Stimulated activated naive CD4-positive, alpha-beta T cell (primary cell): ENCODE results near the gene GNL2.
"Not testable (repeated sequence)": the region's sequence is repeated elsewhere in the genome, so short reads cannot be mapped to it uniquely, and the experiment has no call there.

Source experiments
- DNase-seq, 6 experiments: peaks; one replicate each; lab custom pipeline; 2025; lab: John Stamatoyannopoulos, UW

The GNL2 gene

DNA sequence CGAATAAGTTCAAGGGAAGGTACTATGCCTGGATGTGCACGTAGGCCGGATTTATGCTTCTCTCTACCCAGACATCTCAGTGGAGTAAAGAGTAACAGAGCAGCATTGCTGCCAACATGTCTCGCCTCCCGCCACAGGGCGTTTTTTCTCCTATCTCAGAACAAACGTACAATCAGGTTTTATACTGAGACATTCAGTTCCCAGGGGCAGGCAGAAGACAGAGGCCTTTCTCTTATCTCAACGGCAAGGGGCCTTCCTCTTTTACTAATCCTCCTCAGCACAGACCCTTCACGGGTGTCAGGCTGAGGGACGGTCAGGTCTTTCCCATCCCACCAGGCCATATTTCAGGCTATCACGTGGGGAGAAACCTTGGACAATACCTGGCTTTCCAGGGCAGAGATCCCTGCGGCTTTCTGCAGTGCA is 35.8 kb downstream of the GNL2 start:
- not testable (repeated sequence) for DNase-seq

DNA sequence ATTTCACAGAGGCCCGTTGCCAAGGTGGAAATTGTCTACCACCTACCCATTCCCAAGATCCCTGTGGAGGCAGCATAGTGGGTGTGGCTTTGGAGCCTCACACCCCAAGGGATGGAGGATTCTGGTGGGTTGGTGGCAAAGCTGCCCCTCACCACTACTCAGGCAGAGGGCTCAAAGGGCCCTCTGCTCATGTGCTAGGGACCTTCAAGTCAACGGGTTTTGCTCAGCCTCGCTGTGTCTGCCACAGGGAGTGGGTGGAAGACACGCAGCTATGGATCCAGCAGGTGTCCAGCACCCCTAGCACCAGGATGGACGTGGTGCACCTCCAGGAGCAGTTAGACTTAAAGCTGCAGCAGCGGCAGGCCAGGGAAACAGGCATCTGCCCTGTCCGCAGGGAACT is 36.7 kb downstream of the GNL2 start:
- DNase-seq = no peak

- DNase-seq = no peak
Measured at GRCh38 chr1:37558411-37558810, 37.3 kb downstream of the GNL2 start.

GRCh38 chr1:37557402-37557801 is 38.3 kb downstream of the GNL2 start:
- DNase-seq = no peak

GRCh38 chr1:37556712-37557196 is 39.0 kb downstream of the GNL2 start, which contains the start of gene DNALI1:
Gene DNALI1, plus strand, starts transcription at chr1:37556940. Its CDS starts 55 bp downstream, at chr1:37556995.
- peak in 1 of 6 experiments; percentile 8 for DNase-seq

DNA sequence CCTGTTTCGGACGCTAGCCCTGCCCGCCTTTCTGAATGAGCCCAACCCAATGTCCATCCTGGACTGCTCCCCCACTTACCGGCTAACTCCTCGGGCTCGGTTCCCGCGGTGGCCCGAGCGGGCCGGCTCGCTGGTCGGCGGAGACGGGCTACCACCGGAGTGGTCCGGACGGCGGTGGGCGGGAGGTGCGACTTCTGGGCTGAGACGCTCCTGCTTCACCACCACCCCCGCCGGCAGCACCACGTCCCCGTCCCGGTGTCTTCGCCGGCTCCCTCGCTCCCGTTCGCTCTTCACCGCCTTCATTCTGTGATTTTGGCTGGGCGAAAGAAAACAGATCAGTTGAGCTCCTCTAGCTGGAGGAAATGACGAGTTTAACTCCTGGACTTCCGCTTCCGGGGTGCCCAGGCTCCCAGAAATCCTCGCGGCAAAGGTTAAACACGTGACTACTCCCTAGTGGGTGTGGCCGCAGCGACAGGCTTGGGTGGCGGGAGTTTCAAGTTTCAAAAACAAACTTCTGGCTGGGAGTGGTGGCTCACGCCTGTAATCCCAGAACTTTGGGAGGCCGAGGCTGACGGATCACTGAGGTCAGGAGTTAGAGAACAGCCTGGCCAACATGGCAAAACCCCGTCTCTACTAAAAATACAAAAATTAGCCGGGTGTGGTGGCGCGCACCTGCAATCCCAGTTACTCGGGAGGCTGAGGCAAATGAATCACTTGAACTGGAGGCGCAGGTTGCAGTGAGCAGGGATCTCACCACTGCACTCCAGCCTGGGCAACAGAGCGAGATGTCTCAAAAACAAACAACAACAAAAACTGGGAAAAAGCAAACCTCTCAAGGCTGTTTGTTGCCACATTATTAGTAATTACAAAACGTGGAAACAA is 41.6 kb downstream of the GNL2 start, which contains the start of gene SNIP1:
Gene SNIP1, minus strand, starts transcription at position 367 of the 882 bp plus-strand sequence. Its CDS starts 64 bp downstream, at position 303.
- peak; percentile 81 to 93 (median 90) for DNase-seq

- DNase-seq = no peak
Measured at GRCh38 chr1:37553598-37553926, 42.2 kb downstream of the GNL2 start.

DNA sequence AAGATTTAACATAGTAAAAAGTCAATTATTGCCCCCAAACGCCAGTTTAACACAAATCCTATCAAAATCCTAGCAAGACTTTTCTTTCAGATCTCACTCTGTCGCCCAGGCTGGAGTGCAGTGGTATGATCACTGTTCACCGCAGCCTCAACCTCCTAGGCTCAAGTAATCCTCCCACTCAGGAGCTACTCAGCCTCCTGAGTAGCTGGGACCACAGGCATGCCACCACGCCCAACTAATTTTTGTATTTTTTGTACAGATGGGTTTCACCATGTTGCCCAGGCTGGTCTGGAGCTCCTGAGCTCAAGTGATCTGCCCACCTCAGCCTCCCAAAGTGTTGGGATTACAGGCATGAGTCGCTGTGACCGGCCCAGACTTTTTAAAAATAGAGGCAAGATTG is 46.4 kb downstream of the GNL2 start:
- no peak for DNase-seq

DNA sequence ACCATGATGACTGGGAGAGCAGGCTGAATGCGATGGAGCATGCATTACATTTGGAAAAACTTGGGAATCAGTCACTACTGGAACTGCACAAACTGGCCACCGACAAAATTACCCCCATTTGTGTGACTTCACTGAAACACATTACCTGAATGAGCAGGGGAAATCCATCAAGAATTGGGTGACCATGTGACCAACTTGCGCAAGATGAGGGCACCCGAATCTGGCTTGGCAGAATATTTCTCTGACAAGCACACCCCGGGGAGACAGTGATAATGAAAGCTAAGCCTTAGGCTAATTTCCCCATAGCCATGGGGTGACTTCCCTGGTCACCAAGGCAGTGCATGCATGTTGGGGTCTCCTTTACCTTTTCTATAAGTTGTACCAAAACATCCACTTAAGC is 50.7 kb downstream of the GNL2 start:
- no peak for DNase-seq

DNA sequence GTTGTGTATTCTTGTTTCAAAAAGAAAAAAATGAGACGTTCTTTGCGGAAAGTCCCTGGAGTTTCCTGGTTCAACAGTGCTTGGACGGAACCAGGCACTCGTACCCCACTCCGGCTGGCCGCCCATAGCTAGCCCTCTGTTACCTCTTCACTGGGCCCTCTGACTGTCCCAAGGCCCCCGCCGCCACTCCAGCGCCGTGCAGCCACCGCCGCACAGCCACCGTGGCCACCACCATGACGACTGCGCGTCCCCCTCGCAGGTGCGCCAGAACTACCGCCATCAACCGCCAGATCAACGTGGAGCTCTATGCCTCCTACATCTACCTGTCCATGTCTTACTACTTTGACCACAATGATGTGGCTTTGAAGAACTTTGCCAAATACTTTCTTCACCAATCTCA is 51.2 kb downstream of the GNL2 start:
- no peak for DNase-seq

DNA sequence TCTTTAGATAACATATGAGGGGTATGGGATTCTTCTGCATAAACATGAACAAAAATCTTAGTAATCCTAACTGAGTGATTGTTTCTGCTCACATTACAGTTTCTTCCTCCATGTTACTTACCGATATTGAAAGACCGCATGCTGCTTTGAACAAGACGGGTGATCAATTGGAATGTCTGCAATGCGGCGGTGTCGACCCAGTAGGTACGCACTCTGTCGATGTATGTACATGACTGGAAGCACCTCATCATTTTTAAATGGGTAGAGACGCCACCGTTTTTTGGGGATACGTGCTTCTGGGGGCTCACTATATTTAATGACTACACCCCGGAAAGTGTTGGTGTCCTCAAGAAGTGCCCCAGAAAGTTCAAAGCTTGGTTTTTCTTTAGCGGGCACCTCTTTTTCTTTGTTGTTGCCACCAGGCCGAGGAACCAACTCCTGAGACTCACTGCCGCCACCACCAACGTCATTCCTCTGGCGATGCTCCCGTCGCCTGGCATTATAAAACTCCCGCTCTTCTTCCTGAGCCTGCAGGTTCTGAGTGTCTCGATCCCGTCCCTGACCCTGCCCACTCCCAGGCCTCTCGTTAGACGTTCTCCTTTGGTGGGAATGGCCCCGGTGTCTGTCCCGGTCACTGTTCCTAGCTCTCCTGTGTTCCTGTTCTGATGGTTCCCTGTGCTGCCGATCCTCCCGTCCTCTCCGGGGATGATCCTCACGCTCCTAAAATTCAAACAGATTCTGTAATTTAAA is 55.5 kb downstream of the GNL2 start:
- no peak for DNase-seq

- DNase-seq = not testable (repeated sequence)
Measured at GRCh38 chr1:37539154-37539553, 56.6 kb downstream of the GNL2 start.

DNA sequence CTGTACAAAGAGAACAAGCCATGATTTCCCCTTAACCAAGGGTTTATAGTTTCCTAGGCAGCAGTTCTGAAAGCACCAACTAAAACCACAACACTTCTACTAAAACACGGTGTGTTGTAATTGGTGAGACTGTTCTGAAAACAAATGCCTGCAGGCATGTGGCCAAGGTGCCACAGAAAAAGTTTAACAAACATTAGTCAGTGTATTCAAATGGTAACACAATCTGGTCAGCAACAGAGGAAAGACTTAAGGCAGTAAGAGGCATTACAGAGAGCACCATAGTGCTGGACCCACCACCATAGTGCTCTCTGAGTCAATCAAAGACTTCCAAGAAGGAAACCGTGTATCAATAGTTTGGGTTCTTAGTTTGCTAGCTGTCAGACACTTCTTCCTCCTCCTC is 58.4 kb downstream of the GNL2 start:
- DNase-seq = no peak

DNA sequence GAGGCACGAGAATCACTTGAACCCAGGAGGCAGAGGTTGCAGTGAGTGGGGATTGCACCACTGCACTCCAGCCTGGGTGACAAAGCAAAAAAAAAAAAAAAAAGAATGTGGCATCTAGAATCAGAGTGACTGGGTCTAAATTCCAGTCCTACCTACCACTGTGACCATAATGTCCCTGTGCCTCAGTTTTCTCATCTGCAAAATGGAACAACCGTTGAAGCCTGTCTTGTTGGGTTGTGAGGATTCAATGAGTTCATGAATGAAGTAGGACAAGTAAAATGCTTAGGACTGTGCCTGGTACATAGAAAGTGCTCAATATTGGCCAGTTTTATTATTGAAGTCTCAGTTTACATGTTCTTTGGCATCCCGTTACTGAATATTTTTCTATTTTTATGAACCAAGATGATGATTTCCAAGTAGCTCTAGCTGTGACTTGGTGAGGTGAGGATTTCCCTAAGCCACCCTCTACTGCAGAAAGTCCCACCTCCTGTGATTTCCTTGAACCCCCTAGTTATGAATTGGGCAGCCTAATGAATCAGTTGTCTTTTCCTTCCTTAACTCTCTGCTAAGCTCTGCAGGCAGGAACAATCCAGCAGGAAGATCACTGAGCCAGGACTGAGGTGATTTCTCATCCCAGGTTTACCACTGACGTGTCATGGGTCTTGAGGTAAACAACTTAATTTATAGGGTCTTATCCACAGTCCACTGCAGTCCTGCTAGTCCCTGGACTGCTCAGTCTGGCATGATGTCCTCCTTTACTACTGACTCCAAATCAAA is 62.2 kb downstream of the GNL2 start:
- no peak for DNase-seq

GRCh38 chr1:37532418-37533156 is 63.1 kb downstream of the GNL2 start:
- DNase-seq = not testable (repeated sequence)

DNA sequence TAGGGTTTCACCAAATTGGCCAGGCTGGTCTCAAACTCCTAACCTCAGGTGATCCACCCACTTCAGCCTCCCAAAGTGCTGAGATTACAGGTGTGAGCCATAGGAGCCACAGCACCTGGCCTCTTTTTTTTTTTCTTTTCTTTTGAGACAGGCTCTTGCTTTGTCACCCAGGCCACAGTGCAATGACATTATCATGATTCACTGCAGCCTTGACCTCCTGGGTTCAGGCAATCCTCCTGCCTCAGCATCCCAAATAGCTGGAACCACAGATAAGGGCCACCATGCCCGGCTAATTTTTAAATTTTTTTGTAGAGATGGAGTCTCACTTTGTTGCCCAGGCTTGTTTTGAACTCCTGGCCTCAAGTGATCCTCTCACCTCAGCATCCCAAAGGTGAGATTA is 65.8 kb downstream of the GNL2 start:
- DNase-seq = not testable (repeated sequence)

- peak in 1 of 6 experiments; percentile 4 for DNase-seq
Measured at GRCh38 chr1:37519613-37520012, 76.1 kb downstream of the GNL2 start.

- DNase-seq = peak; percentile 20 to 58 (median 44)
Measured at GRCh38 chr1:37518929-37519328, 76.8 kb downstream of the GNL2 start.

DNA sequence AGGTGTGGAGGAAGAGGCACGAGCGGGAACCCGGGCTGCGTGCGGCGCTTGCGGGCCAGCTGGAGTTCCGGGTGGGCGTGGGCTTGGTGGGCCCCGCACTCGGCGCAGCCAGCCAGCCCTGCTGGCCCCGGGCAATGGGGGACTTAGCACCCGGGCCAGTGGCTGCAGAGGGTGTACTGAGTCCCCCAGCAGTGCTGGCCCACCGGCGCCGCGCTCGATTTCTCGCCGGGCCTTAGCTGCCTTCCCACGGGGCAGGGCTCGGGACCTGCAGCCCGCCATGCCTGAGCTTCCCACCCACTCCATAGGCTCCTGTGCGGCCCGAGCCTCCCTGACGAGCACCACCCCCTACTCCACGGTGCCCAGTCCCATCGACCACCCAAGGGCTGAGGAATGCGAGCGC is 77.5 kb downstream of the GNL2 start:
- DNase-seq = not testable (repeated sequence)

DNA sequence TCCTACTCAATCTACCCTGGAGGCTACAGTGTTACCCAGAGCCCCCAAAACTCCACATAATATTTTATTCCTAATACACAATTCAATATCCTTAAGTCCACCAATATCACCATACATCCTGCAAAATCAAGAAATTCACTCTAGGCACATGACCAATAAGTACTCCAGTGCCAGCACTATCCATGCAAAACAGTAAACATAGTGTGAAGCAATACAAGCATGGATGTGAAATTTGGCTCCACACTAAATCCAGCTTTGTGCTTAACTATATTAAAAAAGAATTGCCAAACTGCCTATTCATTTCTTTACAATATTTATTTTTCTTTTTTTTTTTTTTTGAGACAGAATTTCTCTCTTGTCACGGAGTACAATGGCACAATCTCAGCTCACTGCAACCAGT is 78.2 kb downstream of the GNL2 start:
- no peak for DNase-seq
